GM23248 (cell line): ENCODE results near the gene AP3B1.

Experiments
- EZH2 ChIP-seq: fragments of 200-600 bp; sonication (generic); IDR thresholded peaks from 2 replicates; pipeline ENCODE4 v1.6.1; 2018; ENCODE audit warnings: antibody characterized with exemption, mild to moderate bottlenecking; ENCODE audit not compliant: insufficient read depth, poor library complexity, severe bottlenecking
- EZH2phosphoT487 ChIP-seq: fragments of 200-600 bp; sonication (generic); IDR thresholded peaks from 2 replicates; pipeline ENCODE4 v1.6.1; 2018; ENCODE audit warnings: antibody characterized with exemption, moderate library complexity, mild to moderate bottlenecking, low read depth; ENCODE audit not compliant: insufficient read depth

- TF ChIP-seq EZH2 = no peak
- no peak for TF ChIP-seq EZH2phosphoT487
Observed at GRCh38 chr5:77960305-77960704, 334.2 kb downstream of the AP3B1 start.
